Thyroid gland (tissue), 4 donors: ENCODE data around the gene C21orf91.

Experiments used
- CTCF ChIP-seq, 6 experiments: fragments of 200-600 bp in 3 of 6; fragments of 450-650 bp in 3 of 6; sonication (generic) in 3 of 6; IDR thresholded peaks; one replicate each; pipeline ENCODE4 v1.5.1; 2016 to 2019; ENCODE audit warnings: antibody characterized with exemption in 6 of 6, mild to moderate bottlenecking in 2 of 6, inconsistent platforms in 1 of 6, moderate library complexity in 1 of 6
- POLR2A ChIP-seq, 2 donors: fragments of 450-650 bp; IDR thresholded peaks; one replicate each; pipeline ENCODE4 v1.6.1; 2017; ENCODE audit warnings: antibody characterized with exemption in 2 of 2, mild to moderate bottlenecking in 2 of 2, moderate library complexity in 1 of 2

- TF ChIP-seq CTCF (IDR thresholded peaks at IDR 0.05): no peak
- TF ChIP-seq POLR2A (IDR thresholded peaks at IDR 0.05): no peak
These were observed 16.6 kb downstream of the C21orf91 start for GRCh38 chr21:17802572-17802971.
